Osteoblast (primary cell): ENCODE data around the gene EOMES. TPM values are rescaled to one million over a fixed set of nuclear protein-coding genes. Genes with fewer than 3 reads are reported as not detected.

Source experiments
- DNase-seq: peaks from one replicate; pipeline ENCODE4 v3.0.0; 2011; ENCODE audit warnings: low spot score, mixed read lengths; ENCODE audit not compliant: insufficient read length; ENCODE audit errors: missing footprints
- H2AFZ ChIP-seq: 2 replicates; pipeline ENCODE4 v1.6.0; 2011; ENCODE audit warnings: mild to moderate bottlenecking, low read length
- H3K27ac ChIP-seq: 2 replicates; pipeline ENCODE4 v1.5.1; 2011; ENCODE audit warnings: mild to moderate bottlenecking, low read depth, low read length, moderate library complexity
- H3K27me3 ChIP-seq: 2 replicates; pipeline ENCODE4 v1.6.0; 2012; ENCODE audit warnings: mild to moderate bottlenecking, control low read depth, inconsistent platforms, low read length, moderate library complexity; ENCODE audit not compliant: insufficient read depth
- H3K36me3 ChIP-seq: 2 replicates; pipeline ENCODE4 v1.5.1; 2011; ENCODE audit warnings: mild to moderate bottlenecking, low read length, control low read depth, moderate library complexity; ENCODE audit not compliant: insufficient read depth
- H3K4me1 ChIP-seq: 2 replicates; pipeline ENCODE4 v1.5.1; 2011; ENCODE audit warnings: mild to moderate bottlenecking, low read length, control low read depth, moderate library complexity; ENCODE audit not compliant: insufficient read depth
- H3K4me2 ChIP-seq: 2 replicates; pipeline ENCODE4 v1.6.0; 2011; ENCODE audit warnings: mild to moderate bottlenecking, low read length; ENCODE audit not compliant: insufficient read depth
- H3K4me3 ChIP-seq: fragments of 200-600 bp; sonication (generic); 3 replicates; pipeline ENCODE4 v1.5.1; 2012; ENCODE audit warnings: mild to moderate bottlenecking, low read length, inconsistent platforms; ENCODE audit not compliant: insufficient read depth
- H3K79me2 ChIP-seq: 2 replicates; pipeline ENCODE4 v1.6.0; 2012; ENCODE audit warnings: mild to moderate bottlenecking, low read length, control low read depth, inconsistent platforms; ENCODE audit not compliant: insufficient read depth
- H3K9me3 ChIP-seq: 2 replicates; pipeline ENCODE4 v1.5.1; 2011; ENCODE audit warnings: low read depth, low read length, control low read depth
- H4K20me1 ChIP-seq: 2 replicates; pipeline ENCODE4 v1.6.0; 2012; ENCODE audit warnings: mild to moderate bottlenecking, low read length, control low read depth; ENCODE audit not compliant: insufficient read depth
- CTCF ChIP-seq: IDR thresholded peaks from 2 replicates; pipeline ENCODE4 v1.5.1; 2011; ENCODE audit warnings: mild to moderate bottlenecking, low read depth, low read length, moderate library complexity; ENCODE audit errors: extremely low read depth
- total RNA-seq: library from RNA; depleted of rRNA; stranded (reverse); fragments of >200 nt; gene quantifications from 2 replicates; pipeline ENCODE4 v1.2.3, GENCODE V29; 2012

Gene EOMES
- total RNA-seq, 1 donor = under 0.01 TPM

DNA sequence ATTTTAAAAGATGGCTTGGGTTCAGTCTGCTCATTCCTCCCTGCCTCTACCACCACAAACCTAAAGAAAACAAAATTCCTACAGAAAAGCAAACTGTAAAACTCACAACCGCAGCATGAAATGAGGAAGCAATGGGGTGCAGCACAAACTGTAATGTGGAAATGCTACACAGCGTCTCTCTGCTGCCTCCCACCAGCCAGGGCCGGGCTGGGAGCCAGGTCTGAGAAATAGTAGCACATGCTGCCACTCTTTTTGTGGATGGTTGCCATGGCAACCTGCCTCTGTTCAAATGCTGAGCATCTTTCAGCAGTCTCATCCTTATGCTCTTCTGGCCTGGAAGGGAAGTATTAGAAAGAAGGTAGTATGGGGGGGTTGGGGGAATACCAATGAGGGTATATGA lies 55.4 kb downstream of the EOMES start:
- Histone ChIP-seq H3K36me3 (no peaks in the 10 kb centered on the region), H3K27ac (peak overlapping the region; percentile 64), H3K4me2 (peak overlapping the region; percentile 64), H3K79me2 (no peaks in the 10 kb centered on the region), H3K4me3 (peak overlapping the region; percentile 6), H4K20me1 (no peaks in the 10 kb centered on the region), H3K9me3 (no peaks in the 10 kb centered on the region), H3K4me1 (peaks cover 11% of the 10 kb centered on the region), H3K27me3 (no peaks in the 10 kb centered on the region), H2AFZ (peak overlapping the region; percentile 66)
- no peak for TF ChIP-seq CTCF
- DNase-seq = peak; percentile 66

DNA sequence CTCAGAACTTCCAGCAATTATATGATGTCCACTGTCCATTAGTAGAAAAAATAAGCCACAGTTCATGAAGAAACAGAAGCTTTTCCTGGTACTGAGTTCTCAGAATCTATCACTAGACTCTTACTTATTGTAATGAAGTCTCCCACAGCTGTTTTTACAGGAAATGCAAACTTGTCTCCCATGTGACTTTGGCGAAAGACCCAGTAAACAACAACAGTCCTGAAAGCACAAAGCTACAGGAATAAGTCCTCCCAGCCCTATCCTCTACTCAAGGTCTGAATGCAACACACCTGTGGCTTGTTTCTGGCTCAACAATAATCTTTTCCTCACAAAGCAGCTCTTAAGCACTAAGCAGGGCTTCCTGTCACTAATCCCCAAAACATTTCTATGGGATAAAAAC lies 55.9 kb downstream of the EOMES start:
- H3K79me2 ChIP-seq = no peaks in the 10 kb centered on the region
- DNase-seq = peak; percentile 45
- no peaks in the 10 kb centered on the region for H4K20me1 ChIP-seq
- peaks cover 11% of the 10 kb centered on the region for H3K4me1 ChIP-seq
- H3K27ac ChIP-seq = peak overlapping the region; percentile 64
- H3K9me3 ChIP-seq = no peaks in the 10 kb centered on the region
- H3K4me2 ChIP-seq = peak overlapping the region; percentile 64
- no peak for TF ChIP-seq CTCF
- peak overlapping the region; percentile 6 for H3K4me3 ChIP-seq
- H2AFZ ChIP-seq = peak overlapping the region; percentile 66
- no peaks in the 10 kb centered on the region for H3K27me3 ChIP-seq
- H3K36me3 ChIP-seq = no peaks in the 10 kb centered on the region

Other genes with a start within 250 kb of the EOMES start
- gene SLC4A7, start 237.9 kb downstream of the EOMES start, total RNA-seq = 203 and 281 TPM in 2 replicates